NT2/D1 (cell line): ENCODE data around the gene NPEPPS.

ENCODE experiments used
- DNase-seq: peaks from one replicate; pipeline ENCODE4 v3.0.0-alpha.2; 2011; ENCODE audit warnings: low read depth, low spot score
- H3K27me3 ChIP-seq: 2 replicates; pipeline ENCODE4 v1.6.0; 2011; ENCODE audit warnings: mild to moderate bottlenecking; ENCODE audit not compliant: insufficient read length, insufficient read depth
- H3K36me3 ChIP-seq: 2 replicates; pipeline ENCODE4 v1.6.1; 2011; ENCODE audit warnings: mild to moderate bottlenecking, low read length, mixed read lengths; ENCODE audit not compliant: insufficient read depth, insufficient read length
- H3K4me1 ChIP-seq: 2 replicates; pipeline ENCODE4 v1.5.1; 2011; ENCODE audit not compliant: insufficient read depth, insufficient read length
- H3K4me3 ChIP-seq: 2 replicates; pipeline ENCODE4 v1.5.1; 2011; ENCODE audit warnings: low read depth; ENCODE audit not compliant: insufficient read length
- H3K9ac ChIP-seq: 2 replicates; pipeline ENCODE4 v1.6.0; 2011; ENCODE audit warnings: low read depth; ENCODE audit not compliant: insufficient read length
- H3K9me3 ChIP-seq: 2 replicates; pipeline ENCODE4 v1.5.1; 2011; ENCODE audit warnings: mild to moderate bottlenecking, low read length; ENCODE audit not compliant: insufficient read depth
- SUZ12 ChIP-seq: IDR thresholded peaks from 2 replicates; pipeline ENCODE4 v1.6.1; 2011; ENCODE audit not compliant: insufficient read length, insufficient read depth; ENCODE audit errors: extremely low read depth
- YY1 ChIP-seq: IDR thresholded peaks from 2 replicates; pipeline ENCODE4 v1.6.1; 2011; ENCODE audit not compliant: insufficient read length, insufficient read depth
- ZNF274 ChIP-seq: IDR thresholded peaks from 2 replicates; pipeline ENCODE4 v1.6.1; 2011; ENCODE audit warnings: mild to moderate bottlenecking, low read depth, low read length

NPEPPS gene

DNA sequence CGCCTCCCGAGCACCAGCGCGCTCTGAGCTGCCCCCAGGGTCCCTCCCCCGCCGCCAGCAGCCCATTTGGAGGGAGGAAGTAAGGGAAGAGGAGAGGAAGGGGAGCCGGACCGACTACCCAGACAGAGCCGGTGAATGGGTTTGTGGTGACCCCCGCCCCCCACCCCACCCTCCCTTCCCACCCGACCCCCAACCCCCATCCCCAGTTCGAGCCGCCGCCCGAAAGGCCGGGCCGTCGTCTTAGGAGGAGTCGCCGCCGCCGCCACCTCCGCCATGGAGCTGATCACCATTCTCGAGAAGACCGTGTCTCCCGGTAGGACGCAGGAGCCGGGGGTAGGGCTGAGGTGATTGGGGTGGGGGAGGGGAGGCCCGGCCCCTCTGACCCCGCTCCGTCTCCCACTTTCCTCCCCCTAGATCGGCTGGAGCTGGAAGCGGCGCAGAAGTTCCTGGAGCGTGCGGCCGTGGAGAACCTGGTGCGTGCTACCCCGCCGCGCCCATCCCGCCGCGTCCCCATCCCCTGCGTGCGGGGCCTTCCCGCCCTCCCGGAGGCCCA, 119.1 kb downstream of the NPEPPS start:
- H3K9me3 ChIP-seq = no peaks in the 10 kb centered on the region
- peaks cover 56% of the 10 kb centered on the region for H3K36me3 ChIP-seq
- no peaks in the 10 kb centered on the region for H3K4me1 ChIP-seq
- peak overlapping the region; percentile 78 for H3K4me3 ChIP-seq
- TF ChIP-seq YY1 = no peak
- no peak for TF ChIP-seq ZNF274
- TF ChIP-seq SUZ12 = no peak
- H3K9ac ChIP-seq = peak overlapping the region; percentile 91
- no peak for DNase-seq
- no peaks in the 10 kb centered on the region for H3K27me3 ChIP-seq

DNA sequence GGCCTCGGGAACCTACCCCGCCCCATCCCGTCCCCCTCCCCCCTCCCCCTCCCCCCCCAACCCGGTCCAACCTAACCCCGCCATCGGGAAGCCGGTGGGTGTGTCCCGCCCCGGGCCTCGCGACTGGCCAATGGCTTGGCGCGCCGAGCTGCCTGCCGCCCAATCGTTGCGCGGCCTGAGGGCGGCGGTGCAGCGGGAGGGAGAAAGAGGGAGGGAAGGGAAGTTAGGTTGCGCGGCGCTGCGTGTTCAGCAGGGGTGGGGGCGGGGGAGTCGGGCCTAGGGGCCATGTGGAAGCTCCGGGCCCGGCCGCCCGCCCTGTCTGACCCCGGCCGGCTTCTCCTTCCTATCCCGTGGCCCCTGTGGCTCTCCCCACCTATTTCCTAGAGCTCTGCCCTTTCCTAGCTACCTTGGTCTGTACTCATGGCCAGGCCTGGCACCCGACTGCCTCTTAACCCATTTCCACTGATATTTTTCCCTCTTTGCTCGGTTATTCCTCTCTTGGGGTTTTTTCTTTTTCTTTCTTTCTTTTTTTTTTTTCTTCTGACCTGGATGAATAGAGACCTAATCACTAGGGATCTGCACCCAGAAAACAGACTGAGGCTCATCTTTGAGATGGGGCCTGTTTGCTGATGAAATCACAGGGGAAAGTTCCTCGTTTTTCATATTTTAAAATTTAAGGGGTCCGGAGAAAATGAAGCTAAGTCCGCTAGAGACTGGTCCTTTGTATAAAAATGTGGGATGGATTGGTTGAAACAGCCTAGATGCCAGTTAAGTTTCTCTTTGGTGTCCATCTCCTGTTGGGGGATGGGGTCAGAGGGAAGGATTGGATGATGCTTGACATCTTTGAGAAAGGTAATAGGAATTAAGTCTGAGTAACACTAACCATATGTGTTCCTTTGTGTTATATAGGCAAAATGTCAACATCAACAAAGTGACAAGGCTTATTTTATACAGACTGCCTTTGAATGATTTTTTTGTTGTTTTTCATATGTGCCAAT, 119.9 kb downstream of the NPEPPS start:
- TF ChIP-seq YY1 (no peak), ZNF274 (no peak), SUZ12 (no peak)
- H3K9ac ChIP-seq = peak overlapping the region; percentile 92
- H3K4me1 ChIP-seq = no peaks in the 10 kb centered on the region
- H3K36me3 ChIP-seq = peaks cover 63% of the 10 kb centered on the region
- peak; percentile 93 for DNase-seq
- H3K4me3 ChIP-seq = peak overlapping the region; percentile 78
- no peaks in the 10 kb centered on the region for H3K27me3 ChIP-seq
- H3K9me3 ChIP-seq = no peaks in the 10 kb centered on the region

DNA sequence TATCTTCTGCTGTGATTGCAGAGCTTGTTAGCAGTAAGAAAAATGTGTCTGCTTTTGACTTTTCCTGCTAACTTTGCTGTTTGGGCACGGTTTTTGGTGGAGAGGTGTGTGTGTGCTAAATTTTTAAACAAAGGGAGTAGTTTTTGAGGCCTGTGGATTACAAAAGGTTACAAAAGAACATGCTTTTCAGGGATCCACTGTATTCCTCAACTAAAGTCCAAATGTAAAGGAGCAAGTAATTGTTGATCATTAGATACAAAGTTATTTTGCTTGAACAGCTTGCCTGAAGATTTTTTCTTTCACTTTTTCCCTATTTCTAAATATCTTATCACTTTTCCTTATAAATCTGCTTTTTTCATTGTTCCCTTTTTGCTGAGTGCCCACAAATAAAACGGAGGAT, 120.8 kb downstream of the NPEPPS start:
- Histone ChIP-seq H3K4me1 (no peaks in the 10 kb centered on the region), H3K9ac (peak overlapping the region; percentile 92), H3K36me3 (peaks cover 69% of the 10 kb centered on the region), H3K27me3 (no peaks in the 10 kb centered on the region), H3K4me3 (peak overlapping the region; percentile 73), H3K9me3 (no peaks in the 10 kb centered on the region)
- DNase-seq = no peak
- no peak for TF ChIP-seq ZNF274

DNA sequence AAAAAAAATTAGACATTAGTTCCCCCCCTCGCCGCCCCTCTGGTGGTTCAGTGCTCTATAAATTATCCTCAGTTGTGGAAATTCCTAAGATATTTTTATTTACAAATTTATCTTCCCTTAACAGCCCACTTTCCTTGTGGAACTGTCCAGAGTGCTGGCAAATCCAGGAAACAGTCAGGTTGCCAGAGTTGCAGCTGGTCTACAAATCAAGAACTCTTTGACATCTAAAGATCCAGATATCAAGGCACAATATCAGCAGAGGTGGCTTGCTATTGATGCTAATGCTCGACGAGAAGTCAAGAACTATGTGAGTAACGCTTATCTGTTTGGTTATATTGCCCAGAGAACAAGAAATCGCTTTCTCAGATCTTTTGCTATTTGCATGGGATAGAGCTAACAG, 121.7 kb downstream of the NPEPPS start:
- Histone ChIP-seq H3K9me3 (no peaks in the 10 kb centered on the region), H3K4me1 (no peaks in the 10 kb centered on the region), H3K9ac (no peak overlapping the region), H3K36me3 (peaks cover 70% of the 10 kb centered on the region), H3K27me3 (no peaks in the 10 kb centered on the region), H3K4me3 (no peak overlapping the region)
- no peak for TF ChIP-seq YY1
- no peak for TF ChIP-seq SUZ12
- no peak for TF ChIP-seq ZNF274
- no peak for DNase-seq

DNA sequence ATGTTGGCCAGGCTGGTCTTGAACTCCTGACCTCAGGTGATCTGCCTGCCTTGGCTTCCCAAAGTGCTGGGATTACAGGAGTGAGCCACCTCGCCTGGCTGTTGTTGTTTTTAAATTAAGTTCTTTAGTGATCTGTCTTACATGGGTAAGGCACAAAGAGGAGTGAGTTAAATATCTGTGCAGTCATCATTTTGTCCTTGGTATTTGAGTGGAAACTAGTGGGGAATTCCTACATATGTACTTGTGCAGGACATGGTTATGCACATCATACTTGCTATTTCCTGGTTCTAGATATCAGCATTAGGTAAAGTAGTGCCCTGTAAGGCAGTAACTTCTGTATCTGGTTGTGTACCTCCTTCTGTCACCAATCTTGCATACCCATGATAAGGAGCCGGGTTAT, 122.5 kb downstream of the NPEPPS start:
- no peak overlapping the region for H3K9ac ChIP-seq
- H3K4me3 ChIP-seq = no peak overlapping the region
- TF ChIP-seq ZNF274 (no peak), SUZ12 (no peak), YY1 (no peak)
- no peaks in the 10 kb centered on the region for H3K4me1 ChIP-seq
- H3K9me3 ChIP-seq = no peaks in the 10 kb centered on the region
- peaks cover 75% of the 10 kb centered on the region for H3K36me3 ChIP-seq
- H3K27me3 ChIP-seq = no peaks in the 10 kb centered on the region
- no peak for DNase-seq

DNA sequence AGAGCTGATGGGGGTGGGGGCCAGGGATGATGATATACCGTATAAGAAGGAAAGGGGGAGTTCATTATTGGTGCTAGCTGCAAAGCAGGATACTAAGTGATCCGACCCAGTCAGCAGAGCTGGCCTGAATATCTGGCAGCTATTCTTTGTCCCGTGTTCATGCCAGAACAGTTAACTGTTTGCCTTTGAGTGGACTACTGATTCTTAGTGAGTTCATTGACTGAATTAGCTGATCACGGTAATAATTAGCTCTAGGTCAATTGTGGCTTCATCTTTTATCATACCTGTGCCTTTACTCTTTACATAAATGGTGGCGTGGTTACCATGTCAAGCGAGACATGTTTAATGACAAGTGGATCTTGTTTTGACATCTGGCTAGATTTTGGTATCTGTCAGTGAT, 124.1 kb downstream of the NPEPPS start:
- Histone ChIP-seq H3K27me3 (no peaks in the 10 kb centered on the region), H3K4me3 (no peak overlapping the region), H3K4me1 (no peaks in the 10 kb centered on the region), H3K9me3 (no peaks in the 10 kb centered on the region), H3K9ac (no peak overlapping the region), H3K36me3 (peaks cover 89% of the 10 kb centered on the region)
- TF ChIP-seq YY1 (no peak), SUZ12 (no peak), ZNF274 (no peak)
- DNase-seq = no peak

DNA sequence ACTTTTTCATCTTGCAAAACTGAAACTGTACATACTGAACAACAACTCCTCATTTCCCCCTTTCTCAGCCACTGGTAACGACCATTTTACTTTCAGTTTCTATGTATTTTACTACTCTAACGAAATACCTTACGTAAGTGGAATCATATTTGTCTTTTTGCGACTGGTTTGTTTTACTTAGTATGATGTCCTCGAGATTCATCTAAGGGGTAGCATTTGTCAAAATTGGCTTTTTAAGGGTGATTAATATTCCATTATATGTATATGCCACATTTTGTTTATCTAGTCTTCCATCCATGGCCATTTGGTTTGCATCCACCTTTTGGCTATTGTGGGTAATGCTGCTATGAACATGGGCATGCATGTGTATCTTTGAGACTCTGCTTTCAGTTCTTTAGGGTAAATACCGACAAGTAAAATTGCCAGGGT, 129.2 kb downstream of the NPEPPS start:
- Histone ChIP-seq H3K4me3 (no peak overlapping the region), H3K27me3 (no peaks in the 10 kb centered on the region), H3K4me1 (no peaks in the 10 kb centered on the region), H3K9ac (no peak overlapping the region), H3K9me3 (no peaks in the 10 kb centered on the region), H3K36me3 (peaks cover 98% of the 10 kb centered on the region)
- DNase-seq = no peak
- TF ChIP-seq YY1 = no peak
- TF ChIP-seq ZNF274 = no peak
- TF ChIP-seq SUZ12 = no peak
